ENCODE data around the gene HEXD. TPM values are rescaled to one million over a fixed set of nuclear protein-coding genes. Genes with fewer than 3 reads are reported as not detected.
"Not testable (repeated sequence)": the region's sequence is repeated elsewhere in the genome, so short reads cannot be mapped to it uniquely, and the experiment has no call there.

Gene HEXD
- total RNA-seq, 1 experiment from 2014 or later: 14.2 TPM

DNA sequence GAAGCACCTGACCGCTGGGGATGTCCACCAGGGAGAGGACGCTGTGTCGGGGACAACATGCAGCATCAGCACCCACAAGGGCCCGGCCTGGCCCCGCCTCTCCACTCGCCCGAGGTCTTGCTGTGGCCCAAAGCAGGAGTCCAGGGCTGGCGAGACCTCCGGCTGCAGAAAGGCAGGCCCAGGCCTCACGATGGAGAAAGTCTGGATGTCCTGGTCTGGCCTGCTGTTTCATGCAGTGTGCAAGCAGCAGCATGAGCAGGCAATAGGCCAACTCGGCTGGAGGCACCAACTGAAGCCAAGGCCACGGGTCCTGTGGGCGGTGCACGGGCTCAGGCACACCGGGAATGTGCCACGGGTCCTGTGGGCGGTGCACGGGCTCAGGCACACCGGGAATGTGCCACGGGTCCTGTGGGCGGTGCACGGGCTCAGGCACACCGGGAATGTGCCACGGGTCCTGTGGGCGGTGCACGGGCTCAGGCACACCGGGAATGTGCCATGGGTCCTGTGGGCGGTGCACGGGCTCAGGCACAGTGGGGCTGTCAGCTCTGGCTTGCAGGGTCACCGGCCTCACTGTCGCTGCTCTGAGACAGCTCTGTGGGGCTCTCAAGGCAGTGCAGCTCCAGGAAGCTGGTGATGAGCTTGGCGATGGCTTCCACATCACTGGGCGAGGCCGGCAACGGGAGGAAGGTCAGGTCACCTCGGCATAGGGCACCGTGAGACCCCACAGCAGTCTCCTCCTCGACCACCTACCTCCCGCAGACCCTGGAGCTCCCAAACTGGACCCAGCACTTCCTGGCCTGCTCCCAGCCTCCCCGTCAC, 25.5 kb downstream of the HEXD start:
- Histone ChIP-seq H3K27me3 (no peaks in the 10 kb centered on the region), H3K36me3 (0 out of 2 replicates have a peak, but pooled peaks cover 3% of the 10 kb centered on the region)
- no peak for DNase-seq

DNA sequence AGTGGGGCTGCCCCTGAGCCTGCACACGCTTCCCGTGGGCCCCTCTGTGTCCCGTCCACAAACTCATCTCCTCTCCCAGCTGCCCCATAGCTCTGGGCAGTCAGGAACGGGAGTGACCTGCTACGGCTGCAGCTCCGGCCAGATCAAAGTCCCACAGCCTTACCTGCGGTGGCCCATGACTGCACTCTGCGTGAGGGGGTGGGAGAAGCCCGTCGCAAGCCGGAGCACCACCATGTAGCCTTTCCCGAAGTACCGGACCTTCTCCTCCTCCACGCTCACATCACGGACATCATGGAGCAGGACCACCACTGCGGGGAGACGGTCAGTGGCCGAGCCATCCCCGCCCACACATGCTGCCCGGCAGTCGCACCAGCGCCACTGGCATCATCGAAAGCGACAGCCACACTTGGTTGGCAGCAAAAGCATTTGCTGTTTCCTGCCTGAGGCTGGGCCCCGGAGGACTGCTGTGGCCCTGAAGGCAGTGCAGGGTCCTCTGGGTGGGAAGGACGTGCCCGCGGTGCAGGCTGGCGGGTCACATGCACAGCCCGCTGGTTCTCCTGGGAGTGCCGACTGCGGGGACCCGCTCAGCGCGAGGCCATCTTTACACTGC, 26.2 kb downstream of the HEXD start:
- H3K27ac ChIP-seq: no peak overlapping the region
- H3K36me3 ChIP-seq: 0 out of 2 replicates have a peak, but pooled peaks cover 3% of the 10 kb centered on the region
- H3K9me3 ChIP-seq (replicated peaks): no peaks in the 10 kb centered on the region
- no peak for DNase-seq
- H3K27me3 ChIP-seq: no peaks in the 10 kb centered on the region
- H3K4me3 ChIP-seq: no peak overlapping the region
- H3K4me1 ChIP-seq: peaks cover 5% of the 10 kb centered on the region

More for the DNA sequence above, 25.5 kb downstream of the HEXD start:
- no peak overlapping the region for H3K4me3 ChIP-seq
- no peak overlapping the region for H3K27ac ChIP-seq
- peaks cover 5% of the 10 kb centered on the region for H3K4me1 ChIP-seq
- no peaks in the 10 kb centered on the region for H3K9me3 ChIP-seq (replicated peaks)

DNA sequence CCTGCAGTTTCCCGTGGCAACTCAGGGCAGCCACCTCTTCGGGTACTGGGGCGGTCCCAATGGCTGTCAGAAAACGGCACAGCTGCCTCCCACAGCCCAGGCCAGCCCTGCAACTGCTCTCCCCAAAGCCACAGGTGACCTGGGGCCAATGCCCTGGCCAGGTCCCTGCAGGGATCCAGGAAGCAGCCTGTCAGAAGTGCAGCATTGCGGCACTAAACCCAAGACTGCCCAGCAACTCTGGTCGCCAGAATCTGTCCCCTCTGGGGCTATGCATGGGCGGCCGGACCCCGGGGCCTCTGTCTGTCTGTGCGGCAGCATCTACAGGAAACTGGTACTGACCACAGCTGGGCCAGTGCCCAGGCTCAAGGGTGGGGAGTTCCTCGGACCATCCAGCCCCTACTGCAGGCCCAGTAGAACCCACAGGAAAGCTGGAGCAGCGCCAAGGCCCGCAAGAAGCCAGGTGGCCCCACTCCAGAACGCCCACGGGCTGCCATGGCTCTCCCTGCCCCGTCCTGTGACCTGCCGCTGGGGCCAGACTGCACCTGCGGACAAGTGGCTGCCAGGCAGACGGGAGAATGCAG, 26.9 kb downstream of the HEXD start:
- no peak overlapping the region for H3K4me3 ChIP-seq
- no peak overlapping the region for H3K27ac ChIP-seq
- H3K27me3 ChIP-seq: no peaks in the 10 kb centered on the region
- H3K9me3 ChIP-seq (replicated peaks): no peaks in the 10 kb centered on the region
- no peak for DNase-seq
- 0 out of 2 replicates have a peak, but pooled peaks cover 3% of the 10 kb centered on the region for H3K36me3 ChIP-seq
- peaks cover 5% of the 10 kb centered on the region for H3K4me1 ChIP-seq

DNA sequence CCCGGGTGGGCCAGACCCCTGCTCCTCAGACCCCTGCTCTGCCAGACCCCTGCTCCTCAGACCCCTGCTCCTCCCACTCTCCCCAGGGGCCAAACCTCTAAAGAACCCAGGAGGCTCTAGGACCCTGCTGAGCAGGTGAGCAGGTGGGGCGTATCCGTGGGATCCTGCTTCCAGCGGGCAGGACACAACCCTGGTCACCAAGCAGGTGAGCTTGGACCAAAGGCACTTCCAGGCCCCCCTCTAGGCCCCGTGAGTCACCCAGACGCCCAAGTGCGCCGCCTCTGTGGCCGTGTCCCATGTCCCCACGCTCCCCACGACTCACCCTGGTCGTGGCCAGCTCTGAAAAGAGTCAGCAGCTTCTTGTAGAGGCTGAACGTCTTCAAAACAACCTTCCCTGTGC, 27.4 kb downstream of the HEXD start:
- Histone ChIP-seq H3K27ac (no peak overlapping the region), H3K36me3 (0 out of 2 replicates have a peak, but pooled peaks cover 3% of the 10 kb centered on the region)
- no peak for DNase-seq

DNA sequence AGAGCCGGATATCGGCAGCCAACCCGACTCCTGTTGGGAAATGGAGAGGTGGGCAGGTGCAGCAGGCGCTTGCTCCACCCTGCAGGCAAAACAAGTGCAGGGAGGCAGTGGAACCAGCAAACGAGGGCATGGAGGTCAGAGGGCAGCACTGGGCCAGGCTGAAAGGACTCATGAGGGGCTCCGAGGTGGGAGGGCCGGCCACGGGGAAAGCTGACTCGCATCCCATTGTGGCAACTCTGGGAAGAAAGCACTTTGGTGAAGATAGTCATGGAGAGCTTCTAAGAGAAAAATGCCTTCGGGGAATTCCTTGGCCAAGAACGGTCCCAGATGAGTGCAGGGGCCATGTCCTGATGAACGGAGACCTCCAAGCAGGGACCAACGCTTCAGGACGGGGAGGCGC, 28.0 kb downstream of the HEXD start:
- Histone ChIP-seq H3K27ac (no peak overlapping the region), H3K4me3 (no peak overlapping the region), H3K27me3 (no peaks in the 10 kb centered on the region), H3K4me1 (peaks cover 2% of the 10 kb centered on the region), H3K9me3 (replicated peaks) (no peaks in the 10 kb centered on the region), H3K36me3 (0 out of 2 replicates have a peak, but pooled peaks cover 3% of the 10 kb centered on the region)
- no peak for DNase-seq

More for the DNA sequence above, 27.4 kb downstream of the HEXD start:
- no peak overlapping the region for H3K4me3 ChIP-seq
- H3K27me3 ChIP-seq: no peaks in the 10 kb centered on the region
- H3K9me3 ChIP-seq (replicated peaks): no peaks in the 10 kb centered on the region
- H3K4me1 ChIP-seq: peaks cover 2% of the 10 kb centered on the region

DNA sequence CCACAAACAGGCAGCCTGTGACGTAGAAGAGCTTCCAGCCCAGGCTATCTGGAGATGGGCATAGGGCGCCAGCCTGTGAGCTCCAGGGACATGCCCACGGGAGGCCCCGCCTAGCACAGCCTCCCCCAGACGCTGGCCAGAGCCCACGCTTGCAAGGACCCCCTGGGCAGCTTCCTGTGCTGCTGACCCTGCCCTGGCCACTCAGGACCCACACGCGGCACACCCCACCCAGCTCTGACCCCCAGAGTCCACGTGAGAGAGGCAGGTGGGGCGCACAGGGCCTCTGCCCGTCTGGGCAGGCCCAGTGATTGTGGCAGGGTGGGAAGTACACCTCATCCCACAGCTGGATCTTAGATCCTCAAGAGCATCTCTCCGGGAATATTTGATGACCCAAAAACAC, 28.5 kb downstream of the HEXD start:
- Histone ChIP-seq H3K4me1 (peaks cover 6% of the 10 kb centered on the region), H3K27ac (no peak overlapping the region), H3K36me3 (0 out of 2 replicates have a peak, but pooled peaks cover 3% of the 10 kb centered on the region), H3K9me3 (replicated peaks) (no peaks in the 10 kb centered on the region), H3K27me3 (no peaks in the 10 kb centered on the region), H3K4me3 (no peak overlapping the region)
- no peak for DNase-seq

DNA sequence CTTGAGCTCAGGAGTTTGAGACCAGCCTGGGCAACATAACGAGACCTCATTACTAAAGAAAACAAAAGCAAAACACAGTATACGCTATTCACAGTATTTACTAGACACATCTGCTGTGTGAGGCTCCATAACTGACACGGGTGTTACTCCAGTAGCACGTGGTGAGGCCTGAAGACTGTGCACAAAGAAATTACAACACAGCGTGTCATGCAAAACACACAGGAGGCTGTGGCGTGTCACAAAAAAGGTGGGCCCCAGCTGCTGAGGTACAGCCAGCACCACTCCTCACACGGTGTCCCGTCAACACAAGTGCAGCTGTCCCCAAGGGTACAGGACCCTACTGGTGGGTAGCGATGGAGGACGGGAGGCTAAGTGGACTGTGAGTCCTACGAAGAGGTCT, 29.7 kb downstream of the HEXD start:
- no peaks in the 10 kb centered on the region for H3K27me3 ChIP-seq
- H3K27ac ChIP-seq: no peak overlapping the region
- peaks cover 4% of the 10 kb centered on the region for H3K9me3 ChIP-seq (replicated peaks)
- 0 out of 2 replicates have a peak, but pooled peaks cover 3% of the 10 kb centered on the region for H3K36me3 ChIP-seq
- no peak for DNase-seq
- no peak overlapping the region for H3K4me3 ChIP-seq
- H3K4me1 ChIP-seq: peaks cover 6% of the 10 kb centered on the region

DNA sequence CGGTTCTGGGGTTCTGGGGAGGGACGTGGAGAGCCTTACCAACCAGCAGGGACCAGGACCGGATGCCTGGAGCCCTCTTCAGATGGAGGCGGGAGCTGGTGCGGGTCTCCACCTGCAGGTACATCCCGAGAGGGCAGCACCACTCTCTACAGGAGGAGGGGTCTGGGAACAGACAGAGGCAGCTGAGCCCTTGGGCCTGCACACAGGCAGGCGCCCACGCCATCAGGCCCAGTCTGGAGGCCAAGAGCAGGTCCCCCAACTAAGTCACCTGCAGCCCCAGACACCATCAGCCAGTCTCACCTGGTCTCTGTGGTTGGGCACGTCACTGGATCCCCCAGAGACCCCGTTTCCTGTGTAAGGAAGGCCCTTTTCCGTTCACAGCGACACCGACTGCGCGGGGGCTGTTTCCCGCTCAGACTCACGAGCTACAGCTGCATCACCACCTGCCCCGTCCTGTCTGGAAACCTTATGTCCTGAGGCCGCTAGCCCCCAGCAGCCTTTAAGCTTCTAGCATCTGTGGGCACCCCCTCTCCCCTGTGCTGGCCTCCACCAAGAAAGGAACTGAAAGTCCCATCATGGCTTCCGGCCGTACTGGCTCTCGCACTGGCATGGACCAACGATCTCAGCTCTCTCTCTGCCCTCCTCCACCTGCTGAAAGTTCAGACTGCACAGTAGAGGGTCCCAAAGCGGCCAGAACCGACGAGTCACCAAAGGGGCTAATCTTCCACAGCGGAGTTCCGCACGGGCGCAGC, 31.2 kb downstream of the HEXD start:
- Histone ChIP-seq H3K4me3 (no peak overlapping the region), H3K4me1 (peaks cover 6% of the 10 kb centered on the region), H3K27ac (no peak overlapping the region), H3K36me3 (no peaks in the 10 kb centered on the region), H3K9me3 (replicated peaks) (peaks cover 4% of the 10 kb centered on the region), H3K27me3 (no peaks in the 10 kb centered on the region)
- DNase-seq: no peak

DNA sequence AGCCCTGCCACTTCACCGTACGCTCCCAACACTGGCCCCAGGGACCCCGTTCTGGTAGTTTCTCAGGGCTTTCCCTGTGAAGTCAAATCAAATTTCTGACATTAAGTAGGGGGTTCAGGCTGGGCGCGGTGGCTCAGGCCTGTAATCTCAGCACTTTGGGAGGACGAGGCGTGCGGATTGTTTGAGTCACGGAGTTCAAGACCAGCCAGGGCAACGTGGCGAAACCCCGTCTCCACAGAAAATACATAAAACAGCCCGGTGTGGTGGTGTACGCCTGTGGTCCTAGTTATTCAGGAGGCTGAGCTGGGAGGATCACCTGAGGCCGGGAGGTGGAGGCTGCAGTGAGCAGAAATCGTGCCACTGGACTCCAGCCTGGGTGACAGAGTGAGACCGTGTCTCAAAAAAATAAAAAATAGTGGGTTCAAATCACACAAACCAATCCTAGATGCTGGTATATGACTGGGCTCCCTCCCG, 31.8 kb downstream of the HEXD start:
- Histone ChIP-seq H3K4me3 (peak overlapping the region; percentile 85), H3K27me3 (no peaks in the 10 kb centered on the region), H3K4me1 (peaks cover 6% of the 10 kb centered on the region), H3K27ac (peak overlapping the region; percentile 41; the same call in 1 of the 2 replicates), H3K9me3 (replicated peaks) (peaks cover 4% of the 10 kb centered on the region), H3K36me3 (no peaks in the 10 kb centered on the region)
- DNase-seq: no peak

DNA sequence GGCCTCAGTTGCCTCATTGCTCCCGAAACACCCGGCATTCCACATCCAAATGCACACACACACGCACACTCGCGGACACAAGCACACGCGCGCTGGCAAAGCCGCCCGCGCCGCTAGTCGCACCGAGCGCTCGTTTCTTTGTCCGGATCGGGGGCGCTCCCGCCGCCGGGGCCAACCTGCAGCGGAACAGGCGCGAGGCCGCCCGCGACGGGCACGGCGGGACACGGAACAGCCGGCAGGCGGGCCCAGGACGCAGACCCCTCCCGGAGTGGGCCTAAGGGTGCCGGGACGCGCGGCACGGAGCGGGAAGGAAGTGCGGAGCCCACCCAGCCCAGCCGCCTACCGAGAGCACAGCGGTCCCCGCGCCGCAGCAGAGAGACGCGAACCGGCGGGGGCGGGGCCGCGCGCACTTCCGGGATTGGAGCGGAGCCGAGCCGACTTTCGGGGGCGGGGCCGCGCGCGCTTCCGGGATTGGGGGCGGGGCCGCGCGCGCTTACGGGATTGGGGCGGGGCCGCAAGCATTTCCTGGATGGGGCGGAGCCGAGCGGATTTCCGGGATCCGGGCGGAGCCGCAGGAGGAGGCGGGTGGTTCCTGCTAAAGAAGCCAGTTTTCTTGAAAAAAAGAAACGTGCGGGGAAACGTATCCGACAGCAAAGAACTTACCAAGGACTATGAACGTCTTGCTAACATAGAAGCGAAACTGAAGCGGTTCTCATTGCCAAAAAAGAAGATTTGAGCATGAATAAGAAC, 32.4 kb downstream of the HEXD start, which contains the start of gene CYBC1:
Gene CYBC1, minus strand, starts transcription at position 396 of the 750 bp plus-strand sequence. CDS start 1,498 bp downstream, outside the sequence.
- H3K27ac ChIP-seq: peak within 1 kb of the TSS; percentile 41; the same call in 1 of the 2 replicates
- H3K4me1 ChIP-seq: peaks cover 6% of the 10 kb centered on the region
- DNase-seq: peak; percentile 97 to 98

DNA sequence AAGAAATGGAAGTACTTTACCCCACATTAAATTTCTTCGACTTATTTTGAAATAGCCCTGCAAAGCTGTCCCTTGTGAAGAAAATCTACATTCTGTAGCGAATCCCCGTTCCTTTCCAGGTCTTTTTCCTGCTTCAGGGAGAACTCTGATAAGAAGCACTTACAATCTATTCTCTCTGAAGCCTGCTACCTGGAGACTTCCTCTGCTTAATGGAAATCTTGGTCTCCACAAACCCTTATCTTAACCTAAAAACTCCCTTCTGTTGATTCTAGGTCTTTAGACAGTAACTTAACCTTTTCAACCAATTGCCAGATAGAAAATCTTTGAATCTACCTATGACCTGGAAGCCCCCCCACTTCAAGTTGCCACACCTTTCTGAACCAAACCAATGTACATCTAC, 34.0 kb downstream of the HEXD start:
- no peak overlapping the region for H3K4me3 ChIP-seq
- DNase-seq: no peak
- H3K36me3 ChIP-seq: no peaks in the 10 kb centered on the region
- H3K27me3 ChIP-seq: no peaks in the 10 kb centered on the region
- peaks cover 4% of the 10 kb centered on the region for H3K9me3 ChIP-seq (replicated peaks)
- peaks cover 6% of the 10 kb centered on the region for H3K4me1 ChIP-seq
- no peak overlapping the region for H3K27ac ChIP-seq

More for the DNA sequence above, 32.4 kb downstream of the HEXD start, which contains the start of gene CYBC1:
- Histone ChIP-seq H3K9me3 (replicated peaks) (peaks cover 4% of the 10 kb centered on the region), H3K4me3 (peak within 1 kb of the TSS; percentile 85), H3K27me3 (no peaks in the 10 kb centered on the region), H3K36me3 (no peaks in the 10 kb centered on the region)

DNA sequence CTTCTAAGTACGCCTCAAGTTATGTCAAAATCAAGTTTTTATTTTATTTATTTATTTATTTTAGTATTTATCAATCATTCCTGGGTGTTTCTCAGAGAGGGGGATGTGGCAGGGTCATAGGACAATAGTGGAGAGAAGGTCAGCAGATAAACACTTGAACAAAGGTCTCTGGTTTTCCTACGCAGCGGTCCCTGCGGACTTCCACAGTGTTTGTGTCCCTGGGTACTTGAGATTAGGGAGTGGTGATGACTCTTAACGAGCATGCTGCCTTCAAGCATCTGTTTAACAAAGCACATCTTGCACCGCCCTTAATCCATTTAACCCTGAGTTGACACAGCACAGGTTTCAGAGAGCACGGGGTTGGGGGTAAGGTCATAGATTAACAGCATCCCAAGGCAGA, 35.0 kb downstream of the HEXD start:
- not testable (repeated sequence) for DNase-seq; H3K27me3 ChIP-seq; H3K9me3 ChIP-seq (replicated peaks); H3K4me3 ChIP-seq; H3K27ac ChIP-seq; H3K36me3 ChIP-seq
- H3K4me1 ChIP-seq: peaks cover 11% of the 10 kb centered on the region

DNA sequence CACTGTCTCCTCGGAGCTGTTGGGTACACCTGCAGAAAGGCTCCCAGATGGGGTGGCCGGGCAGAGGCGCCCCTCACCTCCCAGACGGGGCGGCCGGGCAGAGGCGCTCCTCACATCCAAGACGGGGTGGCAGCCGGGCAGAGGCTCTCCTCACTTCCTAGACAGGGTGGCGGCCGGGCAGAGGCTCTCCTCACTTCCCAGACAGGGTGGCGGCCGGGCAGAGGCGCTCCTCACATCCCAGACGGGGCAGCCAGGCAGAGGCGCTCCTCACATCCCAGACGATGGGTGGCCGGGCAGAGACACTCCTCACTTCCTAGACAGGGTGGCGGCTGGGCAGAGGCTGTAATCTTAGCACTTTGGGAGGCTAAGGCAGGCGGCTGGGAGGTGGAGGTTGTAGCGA, 35.6 kb downstream of the HEXD start:
- H3K27me3 ChIP-seq; H3K4me3 ChIP-seq; H3K36me3 ChIP-seq; H3K9me3 ChIP-seq (replicated peaks); H3K27ac ChIP-seq; DNase-seq: not testable (repeated sequence)
- H3K4me1 ChIP-seq: peaks cover 11% of the 10 kb centered on the region

Data from SJCRH30 (cell line).